ENCODE data around the gene PHAF1. TPM values are rescaled to one million over a fixed set of nuclear protein-coding genes. Genes with fewer than 3 reads are reported as not detected.

The PHAF1 gene
- total RNA-seq, 1 experiment from 2014 or later: 19.2 TPM

DNA sequence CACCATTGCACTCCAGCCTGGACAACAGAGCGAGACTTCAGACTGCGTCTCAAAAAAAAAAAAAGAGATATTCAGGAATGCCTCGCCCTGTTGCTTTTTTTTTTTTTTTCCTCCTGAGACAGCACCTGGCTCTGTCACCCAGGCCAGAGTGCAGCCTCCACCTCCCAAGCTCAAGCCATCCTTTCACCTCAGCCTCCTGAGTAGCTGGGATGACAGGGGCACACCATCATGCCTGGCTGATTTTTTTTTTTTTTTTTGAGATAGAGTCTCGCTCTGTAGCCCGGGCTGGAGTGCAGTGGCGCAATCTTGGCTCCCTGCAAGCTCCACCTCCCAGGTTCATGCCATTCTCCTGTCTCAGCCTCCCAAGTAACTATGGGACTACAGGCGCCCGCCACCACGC, 8.0 kb downstream of the PHAF1 start:
- no peaks in the 10 kb centered on the region for H3K9me3 ChIP-seq (ENCODE audit: control insufficient read depth in 1 of 2, insufficient read depth in 1 of 2, low read depth in 1 of 2, low read length in 2 of 2)
- H4K20me1 ChIP-seq (ENCODE audit: insufficient read depth): no peaks in the 10 kb centered on the region
- ATAC-seq: no peak
- no peaks in the 10 kb centered on the region for H3K9me2 ChIP-seq (ENCODE audit: insufficient read depth)
- H3K27me3 ChIP-seq (ENCODE audit: insufficient read depth, low read length): no peaks in the 10 kb centered on the region
- H3K4me1 ChIP-seq (ENCODE audit: control insufficient read depth in 1 of 2, insufficient read depth in 2 of 2, low read length in 2 of 2): peaks cover 22 to 36% of the 10 kb centered on the region in 2 experiments
- no peak overlapping the region for H3K4me3 ChIP-seq (replicated peaks in 1 of 2; ENCODE audit: low read depth in 1 of 2, low read length in 2 of 2)
- peaks cover 64% of the 10 kb centered on the region for H3K79me2 ChIP-seq (ENCODE audit: insufficient read depth, low read length)
- no peak for DNase-seq (ENCODE audit: low read depth, low spot score)
- no peak overlapping the region for H3K4me2 ChIP-seq (ENCODE audit: low read length)
- H3K27ac ChIP-seq (ENCODE audit: low read depth, low read length): no peak overlapping the region
- H2AFZ ChIP-seq (ENCODE audit: low read depth, low read length, poor library complexity, severe bottlenecking): no peak overlapping the region
- intact Hi-C loops (cut with micrococcal nuclease): no loop called here
- TF ChIP-seq EZH2phosphoT487 (IDR thresholded peaks at IDR 0.05; ENCODE audit: borderline replicate concordance) (no peak), CEBPB (IDR thresholded peaks at IDR 0.05; ENCODE audit: low read depth) (no peak), TCF7L2 (IDR thresholded peaks at IDR 0.05; ENCODE audit: borderline replicate concordance, extremely low read depth, insufficient read depth, insufficient read length) (no peak), SRF (IDR thresholded peaks at IDR 0.05; ENCODE audit: low read depth) (no peak), POLR2AphosphoS5 (IDR thresholded peaks at IDR 0.05; ENCODE audit: low read depth, low read length) (no peak), ZFX (IDR thresholded peaks at IDR 0.05) (no peak), CBX3 (IDR thresholded peaks at IDR 0.05; ENCODE audit: low read depth) (no peak), ELF1 (IDR thresholded peaks at IDR 0.05; ENCODE audit: borderline replicate concordance, low read depth) (no peak), FOSL1 (IDR thresholded peaks at IDR 0.05; ENCODE audit: low read depth) (no peak), YY1 (IDR thresholded peaks at IDR 0.05; ENCODE audit: extremely low read depth, insufficient replicate concordance, low read depth, low read length) (no peak), JUND (IDR thresholded peaks at IDR 0.05) (no peak), ZNF274 (IDR thresholded peaks at IDR 0.05; ENCODE audit: low read depth, low read length) (no peak), RAD21 (IDR thresholded peaks at IDR 0.05; ENCODE audit: low read depth) (no peak), EZH2 (IDR thresholded peaks at IDR 0.05) (no peak), EGR1 (IDR thresholded peaks at IDR 0.05; ENCODE audit: low read depth) (no peak), POLR2A (IDR thresholded peaks at IDR 0.05; ENCODE audit: borderline replicate concordance, extremely low read depth, insufficient read depth, insufficient read length) (no peak)
- TF ChIP-seq, protein P1, sequence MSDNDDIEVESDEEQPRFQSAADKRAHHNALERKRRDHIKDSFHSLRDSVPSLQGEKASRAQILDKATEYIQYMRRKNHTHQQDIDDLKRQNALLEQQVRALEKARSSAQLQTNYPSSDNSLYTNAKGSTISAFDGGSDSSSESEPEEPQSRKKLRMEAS (IDR thresholded peaks at IDR 0.05): no peak
- TF ChIP-seq, protein P2, sequence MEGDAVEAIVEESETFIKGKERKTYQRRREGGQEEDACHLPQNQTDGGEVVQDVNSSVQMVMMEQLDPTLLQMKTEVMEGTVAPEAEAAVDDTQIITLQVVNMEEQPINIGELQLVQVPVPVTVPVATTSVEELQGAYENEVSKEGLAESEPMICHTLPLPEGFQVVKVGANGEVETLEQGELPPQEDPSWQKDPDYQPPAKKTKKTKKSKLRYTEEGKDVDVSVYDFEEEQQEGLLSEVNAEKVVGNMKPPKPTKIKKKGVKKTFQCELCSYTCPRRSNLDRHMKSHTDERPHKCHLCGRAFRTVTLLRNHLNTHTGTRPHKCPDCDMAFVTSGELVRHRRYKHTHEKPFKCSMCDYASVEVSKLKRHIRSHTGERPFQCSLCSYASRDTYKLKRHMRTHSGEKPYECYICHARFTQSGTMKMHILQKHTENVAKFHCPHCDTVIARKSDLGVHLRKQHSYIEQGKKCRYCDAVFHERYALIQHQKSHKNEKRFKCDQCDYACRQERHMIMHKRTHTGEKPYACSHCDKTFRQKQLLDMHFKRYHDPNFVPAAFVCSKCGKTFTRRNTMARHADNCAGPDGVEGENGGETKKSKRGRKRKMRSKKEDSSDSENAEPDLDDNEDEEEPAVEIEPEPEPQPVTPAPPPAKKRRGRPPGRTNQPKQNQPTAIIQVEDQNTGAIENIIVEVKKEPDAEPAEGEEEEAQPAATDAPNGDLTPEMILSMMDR (IDR thresholded peaks at IDR 0.05 in 2 of 3, conservative IDR thresholded peaks at IDR 0.05 in 1 of 3; ENCODE audit: borderline replicate concordance in 1 of 3, insufficient read depth in 1 of 3, low read depth in 2 of 3, low read length in 2 of 3): no peak
- TF ChIP-seq, protein P3, sequence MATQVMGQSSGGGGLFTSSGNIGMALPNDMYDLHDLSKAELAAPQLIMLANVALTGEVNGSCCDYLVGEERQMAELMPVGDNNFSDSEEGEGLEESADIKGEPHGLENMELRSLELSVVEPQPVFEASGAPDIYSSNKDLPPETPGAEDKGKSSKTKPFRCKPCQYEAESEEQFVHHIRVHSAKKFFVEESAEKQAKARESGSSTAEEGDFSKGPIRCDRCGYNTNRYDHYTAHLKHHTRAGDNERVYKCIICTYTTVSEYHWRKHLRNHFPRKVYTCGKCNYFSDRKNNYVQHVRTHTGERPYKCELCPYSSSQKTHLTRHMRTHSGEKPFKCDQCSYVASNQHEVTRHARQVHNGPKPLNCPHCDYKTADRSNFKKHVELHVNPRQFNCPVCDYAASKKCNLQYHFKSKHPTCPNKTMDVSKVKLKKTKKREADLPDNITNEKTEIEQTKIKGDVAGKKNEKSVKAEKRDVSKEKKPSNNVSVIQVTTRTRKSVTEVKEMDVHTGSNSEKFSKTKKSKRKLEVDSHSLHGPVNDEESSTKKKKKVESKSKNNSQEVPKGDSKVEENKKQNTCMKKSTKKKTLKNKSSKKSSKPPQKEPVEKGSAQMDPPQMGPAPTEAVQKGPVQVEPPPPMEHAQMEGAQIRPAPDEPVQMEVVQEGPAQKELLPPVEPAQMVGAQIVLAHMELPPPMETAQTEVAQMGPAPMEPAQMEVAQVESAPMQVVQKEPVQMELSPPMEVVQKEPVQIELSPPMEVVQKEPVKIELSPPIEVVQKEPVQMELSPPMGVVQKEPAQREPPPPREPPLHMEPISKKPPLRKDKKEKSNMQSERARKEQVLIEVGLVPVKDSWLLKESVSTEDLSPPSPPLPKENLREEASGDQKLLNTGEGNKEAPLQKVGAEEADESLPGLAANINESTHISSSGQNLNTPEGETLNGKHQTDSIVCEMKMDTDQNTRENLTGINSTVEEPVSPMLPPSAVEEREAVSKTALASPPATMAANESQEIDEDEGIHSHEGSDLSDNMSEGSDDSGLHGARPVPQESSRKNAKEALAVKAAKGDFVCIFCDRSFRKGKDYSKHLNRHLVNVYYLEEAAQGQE (IDR thresholded peaks at IDR 0.05; ENCODE audit: low read depth): no peak
- TF ChIP-seq, protein P4, sequence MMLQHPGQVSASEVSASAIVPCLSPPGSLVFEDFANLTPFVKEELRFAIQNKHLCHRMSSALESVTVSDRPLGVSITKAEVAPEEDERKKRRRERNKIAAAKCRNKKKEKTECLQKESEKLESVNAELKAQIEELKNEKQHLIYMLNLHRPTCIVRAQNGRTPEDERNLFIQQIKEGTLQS (IDR thresholded peaks at IDR 0.05): no peak
- ChIA-PET POLR2A (no interaction called here), CTCF (no interaction called here), RAD21 (ENCODE audit: low non-redundant PET in 1 of 2, low total read pairs in 2 of 2, uncharacterized antibody in 2 of 2, unreplicated experiment in 2 of 2) (no interaction called here)
- H3K9ac ChIP-seq (ENCODE audit: low read length): no peak overlapping the region
- BruUV-seq (replicated peaks): no TSS peak
- peaks cover 5 to 16% of the 10 kb centered on the region in 2 experiments for H3K36me3 ChIP-seq (ENCODE audit: control insufficient read depth in 1 of 2, insufficient read depth in 2 of 2, low read length in 2 of 2)
